ENCODE measurements around the gene ZFYVE28.

The ZFYVE28 gene

DNA sequence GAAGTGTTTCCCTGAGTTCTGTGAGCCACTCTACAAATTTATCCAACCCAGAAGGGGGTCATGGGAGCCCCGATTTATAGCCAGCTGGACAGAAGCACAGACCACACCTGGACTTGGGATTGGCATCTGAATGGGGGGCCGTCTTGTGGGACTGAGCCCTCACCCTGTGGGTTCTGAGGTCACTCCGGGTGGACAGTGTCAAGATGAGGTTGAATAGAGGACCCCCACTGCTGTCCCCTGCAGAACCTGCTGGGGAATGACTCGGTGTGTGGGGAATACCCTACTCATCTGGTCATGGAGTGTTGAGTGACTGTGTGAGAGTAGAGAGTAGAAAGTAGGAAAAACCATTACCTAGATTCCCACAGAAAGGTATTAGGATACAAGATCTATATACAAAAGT is 67.5 kb downstream of the ZFYVE28 start:
- no peak for DNase-seq

DNA sequence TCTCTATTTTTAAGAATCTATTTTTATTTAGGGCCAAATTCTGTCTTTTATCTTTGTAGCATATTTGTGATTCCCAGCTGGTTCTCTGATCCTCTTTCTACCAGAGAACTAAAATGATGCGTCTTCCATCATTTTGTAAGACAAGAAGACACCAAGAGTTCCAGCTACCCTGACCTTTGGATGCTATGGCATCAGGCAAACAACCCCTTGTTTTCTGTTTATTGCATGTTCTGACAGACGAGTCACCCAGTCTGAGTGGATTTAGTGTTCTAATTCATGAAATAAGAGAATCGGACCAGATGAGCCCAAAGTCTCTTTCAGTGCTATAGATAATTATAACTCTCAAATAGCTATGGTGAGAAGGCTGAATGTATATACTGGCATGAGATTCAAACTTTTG is 69.7 kb downstream of the ZFYVE28 start:
- DNase-seq = no peak

DNA sequence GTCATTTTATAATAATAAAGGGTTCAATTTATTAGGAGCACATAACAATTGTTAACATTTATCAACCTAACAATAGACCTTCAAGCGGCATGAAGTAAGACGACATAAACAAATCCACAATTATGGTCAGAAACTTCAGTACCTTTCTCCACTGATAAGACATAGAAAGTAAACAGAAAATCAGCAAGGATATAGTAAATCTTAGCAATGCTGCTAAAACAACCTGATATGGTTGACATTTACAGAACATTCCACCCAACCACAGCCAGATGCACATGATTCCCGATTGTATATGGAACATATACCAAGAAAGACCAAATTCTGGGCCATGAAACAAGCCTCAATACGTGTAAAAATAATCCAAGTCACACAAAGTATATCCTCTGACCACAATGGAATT is 71.3 kb downstream of the ZFYVE28 start:
- DNase-seq = no peak

DNA sequence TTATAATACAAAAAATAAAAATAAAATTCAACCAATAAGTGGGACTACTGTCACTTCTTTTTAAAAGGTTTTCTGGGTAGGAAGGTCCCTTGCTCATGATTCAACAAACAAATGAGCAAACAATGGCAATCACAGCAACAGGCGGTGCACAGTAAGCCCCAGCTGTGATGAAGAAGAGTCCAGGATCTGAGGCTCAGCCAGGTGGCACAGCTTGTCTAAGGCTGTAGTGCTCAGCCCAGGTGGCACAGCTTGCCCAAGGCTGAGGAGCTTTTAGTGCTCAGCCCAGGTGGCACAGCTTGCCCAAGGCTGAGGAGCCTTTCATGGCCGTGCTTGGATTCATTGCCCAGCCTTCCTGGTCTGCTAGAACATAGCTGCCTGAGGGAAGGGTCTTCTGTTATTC is 75.0 kb downstream of the ZFYVE28 start:
- DNase-seq = no peak

DNA sequence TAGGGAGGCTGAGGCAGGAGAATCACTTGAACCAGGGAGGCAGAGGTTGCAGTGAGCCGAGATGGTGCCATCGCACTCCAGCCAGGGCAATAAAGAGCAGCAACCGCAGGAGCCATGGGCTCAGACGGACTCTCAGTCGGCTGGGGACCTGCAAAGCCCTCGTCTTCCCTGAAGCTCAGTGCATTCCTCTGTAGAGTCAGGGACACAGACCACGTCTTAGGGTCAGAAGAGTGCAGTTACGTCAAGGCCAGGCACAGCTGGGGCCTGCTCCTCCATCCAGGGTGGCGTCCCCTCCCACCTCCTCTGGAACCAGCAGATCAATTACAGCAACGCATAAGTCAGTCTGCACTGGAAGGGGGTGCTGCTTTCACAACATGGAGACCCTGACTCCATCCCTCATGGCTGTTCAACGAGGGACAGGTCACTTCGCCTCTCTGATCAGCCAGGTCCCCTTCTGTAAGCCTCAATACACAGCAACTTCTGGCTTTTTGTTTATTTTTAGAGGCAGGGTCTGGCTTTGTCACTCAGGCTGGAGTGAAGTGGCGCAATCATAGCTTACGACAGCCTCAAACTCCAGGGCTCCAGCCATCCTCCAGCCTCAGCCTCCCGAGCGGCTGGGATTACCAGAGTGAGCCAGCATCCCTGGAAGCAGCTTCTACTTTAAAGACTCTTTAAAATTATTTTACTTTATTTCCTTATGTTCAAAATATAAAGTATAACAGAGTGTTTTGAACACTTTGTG is 76.4 kb downstream of the ZFYVE28 start:
- no peak for DNase-seq

DNA sequence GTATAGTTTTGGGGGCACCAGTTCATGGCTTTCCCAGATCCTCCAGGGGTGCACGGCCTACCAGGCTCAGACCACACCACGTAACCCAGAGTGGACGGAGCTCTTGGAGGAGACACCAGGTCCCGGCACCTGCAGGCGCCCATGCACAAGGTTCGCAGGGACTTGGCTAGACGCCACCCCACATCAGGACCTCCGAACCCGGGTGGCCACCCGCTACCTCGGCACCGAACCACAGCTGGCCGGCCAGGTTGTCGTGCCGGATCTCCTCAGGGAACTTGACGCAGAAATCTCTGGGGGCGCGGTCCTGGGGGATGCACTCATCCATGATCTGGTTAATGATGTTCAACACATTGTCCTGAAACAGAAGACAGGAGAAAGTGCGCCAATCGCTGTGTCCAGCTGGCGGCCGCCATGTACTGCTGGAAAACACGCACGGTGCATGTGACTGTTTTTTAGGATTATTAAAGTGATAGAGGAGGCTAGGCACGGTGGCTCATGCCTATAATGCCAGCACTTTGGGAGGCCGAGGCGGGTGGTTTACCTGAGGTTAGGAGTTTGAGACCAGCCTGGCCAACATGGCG is 77.1 kb downstream of the ZFYVE28 start:
- DNase-seq = no peak

DNA sequence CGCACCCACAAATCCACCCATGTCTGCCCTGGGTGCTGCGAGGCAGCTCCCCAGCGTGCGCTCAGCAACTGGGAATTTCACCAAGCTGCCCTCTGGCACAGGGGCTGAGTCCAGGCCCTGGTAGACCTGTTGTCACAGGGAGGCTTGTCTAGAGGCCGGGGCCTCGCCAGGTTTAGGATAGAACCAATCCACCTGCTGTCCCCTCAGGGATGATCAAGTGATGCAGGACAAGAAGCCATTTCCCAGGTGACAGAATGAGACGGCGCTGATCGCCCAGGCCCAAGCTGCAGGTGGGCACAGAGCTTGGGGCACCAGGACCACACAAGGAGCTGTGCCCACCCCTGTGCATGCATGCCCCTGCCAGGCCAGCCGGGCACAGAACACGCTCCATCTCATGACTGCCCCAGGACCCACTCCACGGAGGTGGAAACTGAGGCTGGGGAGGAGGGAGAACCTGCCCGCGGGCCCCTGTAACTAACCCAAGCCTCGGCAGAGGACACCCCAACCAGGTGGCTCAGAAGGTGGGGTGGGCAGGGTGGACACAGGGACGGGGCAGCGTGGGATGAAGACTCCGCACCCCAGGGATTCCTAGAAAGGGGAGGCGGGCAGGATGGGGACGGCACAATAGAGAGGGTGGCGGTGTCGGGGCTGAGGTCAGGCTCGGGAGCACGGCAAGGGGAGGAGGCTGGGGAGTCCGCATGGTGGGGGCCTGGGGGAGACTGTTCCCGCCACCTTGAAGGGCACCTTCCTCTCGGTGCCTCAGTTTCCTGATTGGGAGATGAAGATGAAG is 78.0 kb downstream of the ZFYVE28 start:
- no peak for DNase-seq

DNA sequence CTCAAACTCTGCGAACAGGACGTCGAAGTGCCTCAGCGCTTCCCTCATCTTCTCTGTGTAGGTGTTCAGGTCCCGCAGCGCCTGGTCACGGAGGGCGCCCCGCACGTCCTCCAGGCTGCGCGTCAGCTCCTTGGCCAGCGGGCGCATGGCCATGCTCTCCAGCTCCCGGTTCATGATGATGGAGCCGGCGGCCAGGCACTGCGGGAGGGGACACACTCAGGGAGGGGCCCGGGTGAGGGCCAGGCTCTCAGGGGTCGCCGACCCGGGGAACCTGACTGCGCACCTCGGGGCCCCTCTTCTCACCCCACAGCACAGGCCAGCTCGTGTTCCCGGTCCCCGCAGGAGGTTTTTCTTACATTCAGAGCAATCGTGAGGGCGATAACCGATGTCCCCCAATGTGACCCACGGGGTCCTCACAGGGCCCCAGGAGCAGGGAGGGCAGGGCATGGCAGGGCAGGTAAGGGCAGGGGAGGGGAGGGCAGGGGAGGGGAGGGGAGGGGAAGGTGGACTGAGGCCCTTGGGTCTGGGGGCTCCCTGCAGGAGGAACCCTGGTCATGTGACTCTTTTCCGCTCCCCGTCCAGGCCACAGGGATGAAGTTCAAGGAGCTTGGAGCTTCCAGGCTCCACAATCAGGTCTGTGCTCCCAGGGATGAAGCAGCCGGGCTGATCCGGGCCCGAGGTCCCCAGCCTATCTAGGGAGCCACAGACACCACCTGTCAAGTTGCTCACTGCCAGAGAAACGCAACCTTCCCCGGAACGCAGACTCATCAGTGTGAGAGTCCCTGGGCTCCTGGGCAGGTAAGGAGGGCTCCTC is 78.8 kb downstream of the ZFYVE28 start:
- no peak for DNase-seq

DNA sequence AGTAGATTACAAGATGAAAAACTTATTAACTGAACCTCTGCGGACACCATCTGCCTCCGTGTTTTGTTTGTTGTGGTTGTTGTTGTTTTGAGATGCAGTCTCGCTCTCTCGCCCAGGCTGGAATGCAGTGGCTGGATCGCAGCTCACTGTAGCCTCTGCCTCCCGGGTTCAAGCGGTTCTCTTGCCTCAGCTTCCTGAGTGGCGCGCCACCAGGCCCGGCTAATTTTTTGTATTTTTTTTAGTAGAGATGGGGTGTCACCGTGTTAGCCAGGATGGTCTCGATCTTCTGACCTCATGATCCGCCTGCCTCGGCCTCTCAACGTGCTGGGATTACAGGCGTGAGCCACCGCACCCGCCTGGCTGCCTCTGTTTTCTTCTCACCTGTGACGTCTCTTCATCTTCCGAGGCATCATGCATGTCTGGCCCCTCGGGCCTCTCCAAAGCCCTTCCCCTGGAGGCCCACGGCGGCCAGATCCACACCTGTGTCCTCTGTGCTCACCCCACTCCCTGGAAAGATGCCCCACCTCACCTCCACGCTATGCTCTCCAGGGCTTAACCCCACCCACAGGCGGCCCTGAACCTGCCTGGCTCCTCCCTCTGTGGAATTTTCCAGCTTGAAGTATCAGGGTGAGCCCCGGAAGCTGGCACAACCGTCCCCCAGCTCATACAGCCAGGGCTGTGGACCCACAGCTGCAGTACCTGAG is 79.5 kb downstream of the ZFYVE28 start:
- DNase-seq = no peak

DNA sequence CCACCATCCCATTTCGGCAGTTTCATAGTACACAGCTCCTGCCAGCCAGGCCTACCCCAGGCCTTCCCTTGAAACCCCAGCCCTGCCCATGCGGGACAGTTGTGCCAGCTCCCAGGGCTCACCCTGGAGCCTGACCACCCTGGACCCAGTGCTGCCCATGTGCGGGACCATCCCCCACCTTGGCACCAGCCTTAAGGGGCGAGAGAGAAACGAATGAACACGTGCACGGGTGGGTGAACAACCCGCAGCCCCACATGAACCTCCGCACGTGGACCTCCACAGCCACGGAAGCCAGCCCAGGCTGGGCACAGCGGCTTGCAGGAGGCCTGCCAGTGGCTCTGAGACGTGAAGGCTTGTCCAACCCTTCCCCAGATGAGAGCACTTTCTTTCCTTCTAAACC is 80.5 kb downstream of the ZFYVE28 start:
- DNase-seq = no peak

DNA sequence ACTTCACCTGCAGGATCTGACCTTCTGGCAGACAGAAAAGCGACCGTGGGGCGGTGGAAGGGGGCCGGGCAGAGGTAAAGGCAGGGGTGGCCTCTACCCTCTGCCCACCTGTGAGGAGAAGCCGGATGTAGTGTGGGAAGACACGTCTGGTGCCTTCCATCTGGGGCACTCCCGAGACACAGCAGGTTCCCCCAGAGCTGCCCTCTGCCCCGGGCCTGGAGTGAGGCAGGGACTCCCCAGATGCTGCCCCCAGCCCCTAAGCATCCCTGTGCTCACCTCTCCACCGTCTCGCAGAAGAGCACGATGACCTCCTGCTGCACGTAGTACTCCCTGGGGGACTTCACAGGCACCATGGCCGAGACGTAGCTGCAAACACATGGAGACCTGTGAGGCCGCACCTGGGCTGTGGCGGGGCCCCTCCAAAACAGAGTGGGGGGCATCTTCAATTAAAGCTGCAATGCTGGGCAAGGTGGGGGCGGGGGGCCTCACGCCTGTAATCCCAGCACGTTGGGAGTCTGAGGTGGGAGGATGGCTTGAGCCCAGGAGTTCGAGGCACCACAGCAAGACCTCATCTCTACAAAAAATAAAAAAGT is 81.2 kb downstream of the ZFYVE28 start:
- no peak for DNase-seq

DNA sequence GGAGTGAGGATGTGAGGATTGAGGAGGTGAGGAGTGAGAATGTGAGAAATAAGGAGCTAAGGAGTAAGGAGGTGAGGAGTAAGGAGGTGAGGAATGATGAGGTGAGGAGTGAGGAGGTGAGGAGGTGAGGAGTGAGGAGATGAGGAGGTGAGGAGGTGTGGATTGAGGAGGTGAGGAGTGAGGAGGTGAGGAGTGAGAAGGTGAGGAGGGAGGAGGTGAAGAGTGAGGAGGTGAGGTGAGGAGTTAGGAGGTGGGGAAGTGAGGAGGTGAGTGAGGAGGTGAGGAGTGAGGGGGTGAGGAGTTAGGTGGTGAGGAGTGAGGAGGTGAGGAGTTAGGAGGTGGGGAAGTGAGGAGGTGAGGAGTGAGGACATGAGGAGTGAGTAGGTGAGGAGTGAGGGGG is 81.8 kb downstream of the ZFYVE28 start:
- no peak for DNase-seq

DNA sequence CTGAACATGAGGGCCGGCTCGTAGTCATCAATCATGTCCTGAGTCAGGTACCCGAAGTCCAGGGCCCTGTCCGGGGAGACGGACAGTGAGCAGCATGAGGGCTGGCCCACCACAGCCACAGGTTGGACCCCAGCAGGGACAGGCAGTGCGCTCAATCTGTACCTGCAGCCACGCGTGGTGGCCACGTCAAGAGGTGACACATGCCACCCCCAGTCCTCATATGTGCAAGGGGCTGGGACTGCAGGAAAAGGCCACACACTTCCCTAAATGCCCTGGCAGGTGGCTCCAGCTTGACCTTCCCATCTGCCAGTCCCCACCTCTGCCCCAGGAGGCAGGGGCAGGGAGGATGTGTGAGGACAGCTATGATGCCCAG is 82.7 kb downstream of the ZFYVE28 start:
- no peak for DNase-seq

DNA sequence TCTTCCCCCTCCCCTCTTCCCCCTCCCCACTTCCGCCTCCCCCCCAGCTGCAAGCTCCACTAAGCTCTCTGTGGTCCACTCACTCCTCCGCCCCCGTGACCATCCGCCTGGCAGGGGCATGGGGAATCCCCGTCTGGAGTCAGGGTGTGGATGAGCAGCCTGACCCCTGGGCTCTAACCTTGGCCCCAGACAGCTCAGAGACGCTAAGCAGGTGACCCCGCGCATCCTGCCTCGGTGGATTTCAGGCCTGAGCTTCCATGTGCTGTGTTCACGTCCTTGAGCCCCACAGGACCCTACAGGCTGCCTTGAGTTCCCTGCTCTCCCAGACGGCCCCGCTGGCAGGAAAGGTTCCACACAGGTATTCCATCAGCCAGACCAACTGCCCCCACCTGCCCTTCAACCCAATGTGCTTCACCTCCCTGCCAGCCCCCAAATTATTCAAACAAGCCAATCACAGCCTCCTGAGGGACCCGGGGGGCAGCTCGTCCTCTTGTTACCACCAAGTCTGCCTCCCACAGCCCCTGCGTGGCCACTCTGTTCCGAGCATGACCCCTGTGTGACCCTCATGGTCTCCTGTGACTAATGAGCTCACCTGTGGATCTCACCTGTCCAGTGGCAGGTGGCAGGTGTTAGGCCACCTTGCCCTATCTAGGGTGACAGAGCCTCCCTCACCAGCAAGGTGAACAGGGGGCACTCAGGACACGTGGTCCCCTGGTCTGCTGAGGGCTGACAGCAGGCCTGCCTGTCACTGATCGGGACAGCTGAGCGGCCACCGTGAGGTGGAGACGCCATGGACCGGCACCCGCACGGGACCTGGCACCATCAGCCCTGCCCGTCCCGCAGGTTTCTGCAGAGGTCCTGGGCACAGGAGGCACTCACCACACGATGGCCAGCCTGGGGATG is 83.4 kb downstream of the ZFYVE28 start:
- DNase-seq = no peak

DNA sequence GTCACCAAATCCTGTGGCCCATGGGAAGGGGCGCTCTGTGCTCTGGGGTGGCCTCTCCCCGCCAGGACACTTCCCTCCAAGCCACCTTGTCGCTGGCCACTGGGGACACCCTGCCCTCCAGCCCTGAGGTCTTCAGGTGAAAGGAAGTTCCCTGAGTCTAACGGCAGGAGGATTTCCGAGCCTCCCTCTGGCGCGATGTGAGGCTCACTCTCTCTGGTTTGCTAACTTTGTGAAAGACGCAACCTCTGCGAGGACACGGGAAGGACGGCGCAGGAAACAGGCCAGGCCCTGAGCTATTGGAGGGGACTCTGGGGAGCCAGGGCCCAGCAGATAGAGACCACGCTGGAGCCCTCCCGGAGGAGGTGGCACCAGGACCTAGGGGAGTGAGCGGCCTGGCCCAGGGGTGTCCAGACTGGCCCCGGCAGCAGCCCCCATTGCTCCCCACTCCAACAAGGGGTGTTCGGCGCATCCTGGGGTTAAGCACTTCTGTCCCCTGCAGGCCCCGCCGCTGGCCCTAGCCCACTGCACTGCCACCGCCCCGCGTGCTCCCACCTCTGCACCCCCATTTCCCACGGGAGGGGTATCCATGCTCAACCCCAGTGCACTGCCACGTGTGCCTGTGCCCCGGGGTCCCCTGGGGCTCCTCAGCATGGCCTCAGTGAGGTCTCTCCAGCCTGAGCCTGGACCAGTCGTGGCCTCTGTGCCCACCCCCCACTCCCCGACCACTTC is 84.4 kb downstream of the ZFYVE28 start:
- no peak for DNase-seq

DNA sequence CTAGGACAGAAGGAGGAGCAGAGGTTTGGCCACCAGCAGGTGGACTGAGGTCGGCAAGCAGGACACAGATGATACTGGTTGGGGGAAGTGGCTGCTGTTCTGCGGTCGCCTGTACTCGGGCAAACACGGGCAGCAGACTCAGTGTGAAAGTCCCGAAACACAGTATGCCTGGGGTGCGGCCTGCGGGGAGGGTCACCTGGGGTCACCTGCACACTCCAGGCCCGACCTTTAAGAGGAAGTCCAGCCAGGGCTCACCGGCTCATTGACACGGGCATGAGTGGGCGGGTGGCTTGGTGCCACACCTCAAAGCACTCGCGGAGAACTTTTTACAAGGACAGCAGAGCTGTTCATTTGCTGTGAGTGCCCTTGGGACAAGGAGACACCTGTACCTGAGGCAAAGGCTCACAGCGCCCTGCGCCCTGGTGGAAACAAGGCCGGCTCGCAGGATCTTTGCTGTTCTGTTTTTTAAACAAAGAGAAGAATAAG is 85.0 kb downstream of the ZFYVE28 start:
- no peak for DNase-seq

DNA sequence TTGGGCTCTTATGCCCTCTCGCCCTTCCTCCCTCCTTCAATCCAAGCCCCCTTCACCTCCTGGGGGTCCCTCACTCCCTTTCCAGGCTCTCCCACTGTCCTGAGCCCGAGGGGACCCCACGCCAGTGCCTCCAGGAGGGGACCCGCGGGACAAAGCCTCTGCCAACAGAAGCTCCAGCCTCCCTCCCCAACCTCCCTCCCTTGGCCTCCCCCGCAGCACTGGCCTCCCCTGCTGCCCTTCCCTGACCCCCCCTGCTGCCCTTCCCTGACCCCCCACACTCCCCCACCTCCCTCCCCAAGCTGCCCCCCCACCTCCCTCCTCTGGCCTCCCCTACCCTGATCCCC is 85.5 kb downstream of the ZFYVE28 start:
- no peak for DNase-seq

DNA sequence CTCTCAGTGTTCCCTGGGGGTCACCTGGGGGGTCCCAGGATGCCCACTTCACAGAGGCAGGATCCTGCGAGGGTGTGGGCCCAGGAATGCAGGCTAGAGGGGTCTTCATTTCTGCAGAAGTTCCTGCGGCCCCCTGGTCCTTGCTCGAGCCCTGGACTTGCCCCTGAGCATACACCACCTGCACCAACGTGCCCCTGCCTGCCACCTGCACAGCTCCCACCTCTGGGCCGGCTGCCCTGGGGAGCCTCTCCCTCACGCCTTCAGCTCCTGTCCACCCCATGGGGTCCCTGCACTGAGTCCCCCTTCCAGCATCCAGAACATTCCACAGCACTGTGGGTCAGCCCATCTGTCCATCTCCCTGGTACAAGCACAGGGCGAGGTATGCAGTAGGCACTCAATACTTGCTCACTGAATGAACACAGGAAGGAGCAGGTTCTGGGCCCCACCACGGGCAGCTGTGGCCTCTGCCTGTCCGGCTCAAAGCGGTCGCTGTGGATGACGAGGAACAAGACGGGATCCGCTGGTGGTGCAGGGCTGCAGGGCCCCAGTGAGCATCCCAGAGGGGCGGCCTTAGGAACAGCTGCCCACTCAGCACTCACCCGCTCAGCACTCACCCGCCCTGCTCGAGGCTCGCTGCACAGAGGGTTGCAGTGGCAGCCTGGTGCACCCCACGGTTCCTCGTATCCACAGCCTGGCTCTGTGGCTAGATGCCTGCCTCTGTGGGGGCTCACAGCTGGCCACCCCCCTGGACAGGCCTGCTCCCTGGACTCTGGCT is 86.1 kb downstream of the ZFYVE28 start:
- no peak for DNase-seq

DNA sequence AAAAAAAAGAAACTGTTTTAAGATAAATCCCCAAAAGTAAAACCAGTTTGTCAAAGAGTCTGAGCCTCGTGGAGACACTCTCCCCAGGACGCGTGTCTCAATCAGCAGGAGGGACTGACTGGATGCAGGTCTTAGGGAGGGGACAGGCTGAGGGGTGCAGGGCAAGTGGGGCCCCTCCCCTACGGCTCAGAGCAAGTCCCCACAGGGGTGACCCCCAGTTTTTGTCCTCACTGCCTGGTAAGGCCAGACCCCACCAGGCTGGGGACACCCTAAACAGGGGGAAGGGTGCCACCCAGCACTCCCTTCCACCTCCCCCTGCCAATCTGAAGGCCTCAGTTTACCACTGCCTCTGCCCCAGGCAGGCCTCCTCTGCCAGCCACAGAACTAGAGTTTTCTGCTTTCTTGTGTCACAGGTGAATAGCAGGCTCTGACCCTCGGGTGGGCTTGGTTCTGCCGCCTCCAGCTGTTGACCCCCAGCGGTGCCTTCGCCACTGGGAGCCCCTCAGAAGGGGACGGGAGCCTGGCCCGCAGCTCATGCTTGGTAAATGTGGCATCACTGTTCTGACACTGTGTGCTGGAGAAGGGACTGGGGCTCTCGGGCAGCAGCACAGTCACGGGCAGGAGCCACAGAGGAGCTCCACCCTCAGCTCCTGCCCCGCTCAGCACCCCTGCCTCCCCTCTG is 86.8 kb downstream of the ZFYVE28 start:
- no peak for DNase-seq

Measured in NCI-H1436 (cell line).